WI38 (cell line): Measurements from ENCODE around the gene KRTAP5-3.

Experiments
- H3K4me3 ChIP-seq: 2 replicates; pipeline ENCODE4 v1.5.1; 2011; ENCODE audit warnings: low read depth, mild to moderate bottlenecking, control low read depth, low read length
- TF ChIP-seq, protein P1 (sequence below): IDR thresholded peaks from 2 replicates; pipeline ENCODE4 v1.5.1; 2012; ENCODE audit warnings: low read depth, mild to moderate bottlenecking, control low read depth, low read length

KRTAP5-3 gene

GRCh38 chr11:1560649-1561251 lies 47.5 kb downstream of the KRTAP5-3 start:
- H3K4me3 ChIP-seq = no peak overlapping the region
- TF ChIP-seq, protein P1, sequence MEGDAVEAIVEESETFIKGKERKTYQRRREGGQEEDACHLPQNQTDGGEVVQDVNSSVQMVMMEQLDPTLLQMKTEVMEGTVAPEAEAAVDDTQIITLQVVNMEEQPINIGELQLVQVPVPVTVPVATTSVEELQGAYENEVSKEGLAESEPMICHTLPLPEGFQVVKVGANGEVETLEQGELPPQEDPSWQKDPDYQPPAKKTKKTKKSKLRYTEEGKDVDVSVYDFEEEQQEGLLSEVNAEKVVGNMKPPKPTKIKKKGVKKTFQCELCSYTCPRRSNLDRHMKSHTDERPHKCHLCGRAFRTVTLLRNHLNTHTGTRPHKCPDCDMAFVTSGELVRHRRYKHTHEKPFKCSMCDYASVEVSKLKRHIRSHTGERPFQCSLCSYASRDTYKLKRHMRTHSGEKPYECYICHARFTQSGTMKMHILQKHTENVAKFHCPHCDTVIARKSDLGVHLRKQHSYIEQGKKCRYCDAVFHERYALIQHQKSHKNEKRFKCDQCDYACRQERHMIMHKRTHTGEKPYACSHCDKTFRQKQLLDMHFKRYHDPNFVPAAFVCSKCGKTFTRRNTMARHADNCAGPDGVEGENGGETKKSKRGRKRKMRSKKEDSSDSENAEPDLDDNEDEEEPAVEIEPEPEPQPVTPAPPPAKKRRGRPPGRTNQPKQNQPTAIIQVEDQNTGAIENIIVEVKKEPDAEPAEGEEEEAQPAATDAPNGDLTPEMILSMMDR = no peak

GRCh38 chr11:1560002-1560648 lies 48.1 kb downstream of the KRTAP5-3 start:
- H3K4me3 ChIP-seq = no peak overlapping the region
- TF ChIP-seq, protein P1 = no peak

- TF ChIP-seq, protein P1 = no peak
- no peak overlapping the region for H3K4me3 ChIP-seq
Observed at GRCh38 chr11:1559111-1559951, 48.9 kb downstream of the KRTAP5-3 start.

GRCh38 chr11:1558775-1559110 lies 49.5 kb downstream of the KRTAP5-3 start:
- H3K4me3 ChIP-seq = no peak overlapping the region
- TF ChIP-seq, protein P1 = no peak

- H3K4me3 ChIP-seq = no peak overlapping the region
- TF ChIP-seq, protein P1 = no peak
Observed at GRCh38 chr11:1557904-1558774, 50.1 kb downstream of the KRTAP5-3 start.
